PC-9 (cell line): Measurements from ENCODE around the gene HPSE. TPM values are rescaled to one million over a fixed set of nuclear protein-coding genes. Genes with fewer than 3 reads are reported as not detected.

Experiments
- BruUV-seq: library from RNA; stranded (reverse); fragments of 400-500 nt; replicated peaks from 2 replicates; lab custom pipeline; 2021; lab: Mats Ljungman, UMichigan
- CTCF ChIA-PET: fragments of 300-600 bp; sonication (Branson Sonifier 250); formaldehyde crosslinking; loops from one replicate; lab custom pipeline; 2022; ENCODE audit warnings: antibody characterized with exemption; lab: Charles Lee
- POLR2A ChIA-PET: fragments of 300-600 bp; sonication (Branson Sonifier 250); formaldehyde crosslinking; loops from one replicate; lab custom pipeline; 2022; ENCODE audit warnings: antibody characterized with exemption; ENCODE audit not compliant: unreplicated experiment; lab: Charles Lee
- DNase-seq, 2 experiments: peaks; one replicate each; pipeline versions ENCODE4 v3.0.0 to v3.0.0-alpha.2; 2015 to 2022; ENCODE audit warnings: mixed read lengths in 1 of 2
- H2AFZ ChIP-seq: fragments of 200-600 bp; sonication (generic); 2 replicates; pipeline ENCODE4 v1.8.1; 2017; ENCODE audit warnings: antibody characterized with exemption
- H3F3A ChIP-seq: fragments of 200-600 bp; sonication (generic); 2 replicates; pipeline ENCODE4 v1.8.1; 2017; ENCODE audit warnings: antibody characterized with exemption, mild to moderate bottlenecking, low read depth; ENCODE audit not compliant: insufficient read depth
- H3K27ac ChIP-seq: fragments of 200-600 bp; sonication (generic); 2 replicates; pipeline ENCODE4 v1.6.1; 2016; ENCODE audit warnings: mixed run types
- H3K27me3 ChIP-seq: fragments of 200-600 bp; sonication (generic); 2 replicates; pipeline ENCODE4 v1.6.1; 2016; ENCODE audit warnings: low read depth, mixed run types; ENCODE audit not compliant: insufficient read depth
- H3K36me3 ChIP-seq: fragments of 200-600 bp; sonication (generic); 2 replicates; pipeline ENCODE4 v1.6.1; 2016; ENCODE audit warnings: low read depth, mixed run types
- H3K4me1 ChIP-seq: fragments of 200-600 bp; sonication (generic); replicated peaks from 2 replicates; pipeline ENCODE4 v1.6.1; 2016; ENCODE audit warnings: mixed run types; ENCODE audit not compliant: insufficient read depth
- H3K4me2 ChIP-seq: fragments of 200-600 bp; sonication (generic); 2 replicates; pipeline ENCODE4 v1.6.1; 2017; ENCODE audit warnings: mixed run types
- H3K4me3 ChIP-seq: fragments of 200-600 bp; sonication (generic); 2 replicates; pipeline ENCODE4 v1.6.1; 2016; ENCODE audit warnings: mixed run types
- H3K79me2 ChIP-seq: fragments of 200-600 bp; sonication (generic); 2 replicates; pipeline ENCODE4 v1.6.1; 2017; ENCODE audit warnings: low read depth, mixed run types
- H3K9me2 ChIP-seq: fragments of 200-600 bp; sonication (generic); 2 replicates; pipeline ENCODE4 v1.8.1; 2017; ENCODE audit warnings: mild to moderate bottlenecking; ENCODE audit not compliant: insufficient read depth
- H3K9me3 ChIP-seq: fragments of 200-600 bp; sonication (generic); 2 replicates; pipeline ENCODE4 v1.8.1; 2016; ENCODE audit warnings: low read depth; ENCODE audit not compliant: insufficient read depth
- H4K20me1 ChIP-seq: fragments of 200-600 bp; sonication (generic); 2 replicates; pipeline ENCODE4 v1.8.1; 2017; ENCODE audit not compliant: insufficient read depth
- CTCF ChIP-seq: fragments of 200-600 bp; sonication (generic); conservative IDR thresholded peaks from 2 replicates; pipeline ENCODE4 v1.6.1; 2017; ENCODE audit warnings: mixed run types, antibody characterized with exemption, mild to moderate bottlenecking, moderate library complexity
- EZH2 ChIP-seq: fragments of 200-600 bp; sonication (generic); IDR thresholded peaks from 2 replicates; pipeline ENCODE4 v1.8.0; 2017; ENCODE audit warnings: antibody characterized with exemption, low read depth
- intact Hi-C: fragments of 100-400 bp; cut with micrococcal nuclease; formaldehyde crosslinking; loops from one replicate; pipeline ENCODE4 v1.10.0; 2022; ENCODE audit not compliant: unreplicated experiment
- total RNA-seq: library from RNA; stranded (reverse); gene quantifications from 2 replicates; pipeline ENCODE4 v1.2.3, GENCODE V29; 2021

HPSE gene
- total RNA-seq, 1 experiment from 2014 or later: 4.4 TPM

GRCh38 chr4:83360018-83360417 is 25.4 kb upstream of the HPSE start:
- CTCF ChIA-PET: no interaction called here
- no TSS peak for BruUV-seq
- no peaks in the 10 kb centered on the region for H3K36me3 ChIP-seq
- H4K20me1 ChIP-seq: no peaks in the 10 kb centered on the region
- H3K4me2 ChIP-seq: no peak overlapping the region
- no peaks in the 10 kb centered on the region for H3K27me3 ChIP-seq
- POLR2A ChIA-PET: no interaction called here
- H3K9me3 ChIP-seq: no peaks in the 10 kb centered on the region
- no peak overlapping the region for H3K27ac ChIP-seq
- peaks cover 37% of the 10 kb centered on the region for H3K4me1 ChIP-seq
- H2AFZ ChIP-seq: no peak overlapping the region
- intact Hi-C loops: no loop called here
- DNase-seq: no peak
- TF ChIP-seq EZH2: no peak
- TF ChIP-seq CTCF: no peak
- no peaks in the 10 kb centered on the region for H3K79me2 ChIP-seq
- no peaks in the 10 kb centered on the region for H3K9me2 ChIP-seq
- peaks cover 30% of the 10 kb centered on the region for H3F3A ChIP-seq
- H3K4me3 ChIP-seq: no peak overlapping the region

- no peak overlapping the region for H2AFZ ChIP-seq
- CTCF ChIA-PET: interaction anchor here (0.7 kb wide), 1 partner anchor 10 kb away, joined by 3 read pairs; no protein-coding TSS in a partner anchor
- peak overlapping the region; percentile 85 for H3K27ac ChIP-seq
- peaks cover 37% of the 10 kb centered on the region for H3K4me1 ChIP-seq
- intact Hi-C loops: no loop called here
- H3K4me3 ChIP-seq: no peak overlapping the region
- POLR2A ChIA-PET: interaction anchor here (0.7 kb wide), 1 partner anchor 86 kb away, joined by 5 read pairs; no protein-coding TSS in a partner anchor
- H3K9me2 ChIP-seq: no peaks in the 10 kb centered on the region
- H3K79me2 ChIP-seq: no peaks in the 10 kb centered on the region
- no TSS peak for BruUV-seq
- H3K4me2 ChIP-seq: peak overlapping the region; percentile 44; the same call in 1 of the 2 replicates
- no peaks in the 10 kb centered on the region for H4K20me1 ChIP-seq
- DNase-seq: peak in 1 of 2 experiments; percentile 75
- no peaks in the 10 kb centered on the region for H3K27me3 ChIP-seq
- peaks cover 30% of the 10 kb centered on the region for H3F3A ChIP-seq
- no peak for TF ChIP-seq CTCF
- TF ChIP-seq EZH2: no peak
- H3K9me3 ChIP-seq: no peaks in the 10 kb centered on the region
- H3K36me3 ChIP-seq: no peaks in the 10 kb centered on the region
Observed at GRCh38 chr4:83358410-83358809, 23.8 kb upstream of the HPSE start.

- TF ChIP-seq EZH2: no peak
- no peak for TF ChIP-seq CTCF
- H3K4me2 ChIP-seq: peak overlapping the region; percentile 58
- POLR2A ChIA-PET: interaction anchor here (0.5 to 0.7 kb wide), 8 partner anchors 16 to 347 kb away, joined by 3 to 8 read pairs (median 6); partner anchors contain the start of gene LIN54
Observed at GRCh38 chr4:83356899-83357661, 22.4 kb upstream of the HPSE start.

More at GRCh38 chr4:83356899-83357661, 22.4 kb upstream of the HPSE start:
- CTCF ChIA-PET: interaction anchor here (0.5 to 0.7 kb wide), 2 partner anchors 73 to 137 kb away, joined by 3 to 7 read pairs; partner anchors contain the start of gene COQ2
- H3K9me3 ChIP-seq: no peaks in the 10 kb centered on the region
- DNase-seq: peak in 1 of 2 experiments; percentile 81
- H3K27ac ChIP-seq: peak overlapping the region; percentile 85
- no TSS peak for BruUV-seq
- intact Hi-C loops: loop anchor here (2.0 kb wide), 1 partner anchor 72 kb away; the partner anchor contains the start of gene COQ2
- no peaks in the 10 kb centered on the region for H3K27me3 ChIP-seq
- H3K4me1 ChIP-seq: peaks cover 37% of the 10 kb centered on the region
- no peak overlapping the region for H3K4me3 ChIP-seq
- H3K79me2 ChIP-seq: no peaks in the 10 kb centered on the region
- peaks cover 30% of the 10 kb centered on the region for H3F3A ChIP-seq
- no peak overlapping the region for H2AFZ ChIP-seq
- H3K36me3 ChIP-seq: no peaks in the 10 kb centered on the region
- H3K9me2 ChIP-seq: no peaks in the 10 kb centered on the region
- no peaks in the 10 kb centered on the region for H4K20me1 ChIP-seq
